Right renal cortex interstitium (tissue), 3 donors: Measurements from ENCODE around the gene LPAR2. TPM values are rescaled to one million over a fixed set of nuclear protein-coding genes. Genes with fewer than 3 reads are reported as not detected.

Experiments used
- DNase-seq, 3 donors: peaks; one replicate each; pipeline ENCODE4 v3.0.0-alpha.2; 2013; ENCODE audit warnings: low read depth in 3 of 3, low spot score in 2 of 3
- polyA plus RNA-seq, 3 donors: library from polyadenylated mRNA; unstranded; fragments of 120-200 nt; gene quantifications; one replicate each; pipeline ENCODE4 v1.2.1, GENCODE V29; 2013; ENCODE audit not compliant: insufficient read length in 3 of 3

Gene LPAR2
- polyA plus RNA-seq, 3 donors: 18.3 to 22.0 (median 21.5) TPM

DNA sequence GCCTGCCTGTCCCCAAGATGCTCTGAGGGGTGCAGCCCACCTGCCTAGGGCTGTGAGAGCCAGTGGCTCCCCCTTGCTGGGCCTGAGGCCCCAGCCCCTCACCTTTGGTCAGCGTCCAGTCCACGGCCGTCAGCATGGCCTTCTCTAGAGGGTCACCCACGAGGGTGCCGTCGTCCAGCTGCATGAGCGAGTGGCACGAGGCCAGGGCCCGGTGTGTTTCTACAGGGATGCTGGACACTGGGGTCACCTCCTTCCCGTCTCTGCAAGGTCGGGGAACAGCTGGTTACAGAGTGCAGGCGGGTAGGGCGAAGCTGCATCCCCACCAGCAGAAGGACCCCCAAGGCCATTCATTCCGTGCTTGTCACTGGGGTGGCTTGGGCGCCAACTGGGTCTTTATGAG is 26.4 kb upstream of the LPAR2 start:
- DNase-seq: no peak

DNA sequence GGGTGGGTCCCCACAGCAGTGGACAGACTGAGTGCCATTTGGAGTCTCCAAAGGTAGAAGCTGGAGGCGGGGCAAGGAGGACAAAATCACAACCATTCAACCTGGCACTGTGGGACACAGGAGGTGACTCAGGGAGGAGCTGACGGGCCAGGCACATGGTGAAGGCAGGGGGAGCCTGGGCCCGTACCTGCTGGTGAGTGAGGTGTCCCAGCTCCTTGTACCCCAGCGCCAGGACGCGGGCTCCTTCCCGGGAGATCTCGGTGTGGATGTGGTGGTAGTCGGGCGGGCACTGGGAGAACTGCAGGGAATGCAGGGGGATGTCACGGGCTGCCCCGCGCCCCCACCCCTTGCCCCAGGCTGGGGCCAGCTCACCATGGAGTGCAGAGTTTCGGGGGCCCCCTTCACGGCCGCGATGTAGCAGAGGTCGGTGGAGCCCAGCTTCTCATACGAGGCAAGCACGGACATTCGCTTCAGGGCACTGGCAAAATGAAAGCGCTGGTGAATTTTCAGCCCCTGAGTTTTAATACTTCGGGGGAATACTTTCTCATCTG is 25.7 kb upstream of the LPAR2 start:
- no peak for DNase-seq

DNA sequence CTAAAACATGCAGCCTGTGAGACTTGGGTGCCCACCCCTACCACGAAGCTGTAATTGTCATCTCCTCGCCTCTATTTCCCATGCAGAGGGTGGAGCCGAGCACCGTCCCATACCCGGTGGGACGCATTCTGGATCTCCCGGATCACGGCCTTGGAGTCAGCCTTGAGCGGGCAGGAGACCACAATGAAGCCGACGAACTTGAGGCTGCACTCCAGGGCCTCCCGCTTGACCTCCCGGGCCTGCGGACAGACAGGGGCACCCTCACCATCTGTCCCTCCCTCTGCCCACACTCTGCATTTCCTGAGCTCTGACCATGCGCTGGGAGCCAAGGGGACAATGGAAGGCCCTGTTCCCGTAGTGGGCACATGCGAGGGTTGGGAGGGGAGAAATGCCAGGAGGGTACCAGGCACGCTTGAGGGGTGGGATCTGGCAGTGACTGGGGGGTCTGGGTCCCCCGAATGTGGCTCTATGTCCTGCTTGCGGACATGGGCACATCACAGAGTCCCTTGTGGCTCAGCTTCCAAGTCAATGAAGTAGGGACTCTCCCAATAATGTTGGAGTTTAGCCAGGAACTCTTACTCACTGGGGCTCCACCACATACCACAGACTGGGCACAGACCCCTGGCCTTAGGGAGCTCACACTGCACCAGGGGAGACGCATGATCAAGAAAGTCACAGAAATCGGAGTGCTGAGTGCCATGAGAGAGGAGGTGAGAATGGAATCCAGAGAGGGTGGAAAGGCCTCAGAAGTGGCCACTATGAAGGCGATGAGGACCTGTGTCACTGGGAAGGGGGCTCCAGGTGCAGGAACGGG is 24.7 kb upstream of the LPAR2 start:
- no peak for DNase-seq

GRCh38 chr19:19651076-19651475 is 23.1 kb upstream of the LPAR2 start:
- DNase-seq: no peak

DNA sequence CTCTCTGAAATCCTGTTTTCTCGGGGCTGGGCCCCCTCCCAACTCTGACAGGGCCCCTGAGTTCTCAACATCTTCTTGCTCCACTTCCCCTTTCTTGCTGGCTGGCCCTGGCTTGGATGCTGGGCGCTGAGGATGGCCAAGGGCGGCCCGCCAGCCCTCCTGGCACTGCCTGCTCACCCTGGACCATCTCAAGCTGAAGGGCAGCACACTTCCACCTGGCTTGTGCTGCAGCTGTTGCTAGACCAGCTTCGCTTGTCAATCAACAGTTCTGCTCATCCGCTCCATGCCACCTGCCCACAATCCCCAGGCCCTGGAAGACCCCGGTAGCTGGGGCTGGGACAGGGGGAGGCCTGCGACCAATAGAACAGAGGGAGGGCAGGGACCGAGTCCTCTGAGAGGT is 22.3 kb upstream of the LPAR2 start:
- DNase-seq: no peak

- no peak for DNase-seq
These were observed 21.6 kb upstream of the LPAR2 start for GRCh38 chr19:19649580-19649995.

- DNase-seq: no peak
These were observed 21.1 kb upstream of the LPAR2 start for GRCh38 chr19:19649155-19649554.

DNA sequence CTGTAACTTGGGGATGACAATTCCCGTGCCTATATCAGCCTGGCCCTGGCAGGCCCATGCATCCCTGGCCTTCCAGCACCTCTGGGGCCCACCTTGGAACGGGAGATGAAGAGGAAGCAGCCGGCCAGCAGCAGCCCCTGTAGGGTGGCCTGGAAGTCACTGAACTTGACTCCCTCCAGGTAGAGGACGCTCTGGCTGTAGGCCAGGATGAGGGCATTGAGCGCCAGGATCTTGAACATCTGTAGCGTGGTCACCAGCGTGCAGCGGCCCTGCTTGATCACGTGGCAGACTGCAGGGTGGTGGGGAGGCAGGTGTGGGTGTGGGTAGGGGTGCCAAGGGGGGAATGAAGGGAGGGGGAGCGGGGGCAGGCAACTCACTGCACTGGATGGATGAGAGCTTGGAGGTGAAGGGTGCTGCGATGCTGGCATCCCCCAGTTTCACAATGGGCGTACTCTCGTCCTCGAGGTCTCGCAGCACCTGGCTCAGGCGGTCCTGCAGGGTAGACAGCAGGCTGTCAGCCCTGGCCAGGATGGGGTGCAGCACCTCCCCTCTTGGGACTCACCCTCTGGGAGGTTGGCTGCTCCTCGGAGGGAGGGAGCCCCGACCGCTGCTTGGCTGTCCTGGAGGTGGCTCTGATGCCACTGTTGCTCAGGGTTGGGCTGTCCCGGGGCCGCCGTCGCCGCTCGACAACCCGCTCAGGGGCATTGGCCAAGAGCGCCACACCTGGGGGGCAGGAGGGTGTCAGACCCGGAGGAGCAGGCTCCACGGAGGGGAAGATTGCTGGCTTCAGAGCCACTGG is 19.2 kb upstream of the LPAR2 start:
- no peak for DNase-seq

DNA sequence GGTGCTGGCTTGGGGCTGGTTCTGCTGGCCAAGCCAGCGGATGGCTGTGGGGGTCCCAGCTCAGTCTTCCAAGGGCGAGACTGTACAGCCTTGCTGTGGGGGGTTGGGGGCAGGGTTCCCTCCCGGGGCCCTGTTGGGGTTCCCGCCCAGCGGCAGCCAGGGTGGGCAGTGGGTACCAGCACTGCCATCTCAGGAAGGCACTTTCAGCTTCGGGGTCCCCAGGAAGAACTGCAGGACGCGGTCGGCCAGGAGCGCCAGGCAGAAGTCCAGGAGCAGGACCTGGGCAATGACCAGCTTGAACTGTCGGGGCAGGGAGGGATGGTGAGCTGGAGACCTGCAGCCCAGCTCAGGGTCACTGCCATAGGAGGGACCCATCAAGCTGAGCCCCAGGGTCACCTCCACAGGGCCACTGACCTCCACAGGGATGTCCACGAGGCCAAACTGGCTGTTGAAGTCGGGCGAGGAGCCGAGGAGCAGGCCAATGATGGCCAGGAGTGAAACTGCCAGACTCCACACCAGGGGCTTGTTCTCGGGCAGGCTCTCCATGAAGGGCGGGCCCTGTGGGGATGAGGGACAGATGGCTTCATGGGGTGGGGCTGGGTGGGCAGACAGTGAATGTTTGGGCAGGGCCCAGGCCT is 17.3 kb upstream of the LPAR2 start:
- DNase-seq: no peak

- DNase-seq: no peak
These were observed 16.0 kb upstream of the LPAR2 start for GRCh38 chr19:19644054-19644388.

DNA sequence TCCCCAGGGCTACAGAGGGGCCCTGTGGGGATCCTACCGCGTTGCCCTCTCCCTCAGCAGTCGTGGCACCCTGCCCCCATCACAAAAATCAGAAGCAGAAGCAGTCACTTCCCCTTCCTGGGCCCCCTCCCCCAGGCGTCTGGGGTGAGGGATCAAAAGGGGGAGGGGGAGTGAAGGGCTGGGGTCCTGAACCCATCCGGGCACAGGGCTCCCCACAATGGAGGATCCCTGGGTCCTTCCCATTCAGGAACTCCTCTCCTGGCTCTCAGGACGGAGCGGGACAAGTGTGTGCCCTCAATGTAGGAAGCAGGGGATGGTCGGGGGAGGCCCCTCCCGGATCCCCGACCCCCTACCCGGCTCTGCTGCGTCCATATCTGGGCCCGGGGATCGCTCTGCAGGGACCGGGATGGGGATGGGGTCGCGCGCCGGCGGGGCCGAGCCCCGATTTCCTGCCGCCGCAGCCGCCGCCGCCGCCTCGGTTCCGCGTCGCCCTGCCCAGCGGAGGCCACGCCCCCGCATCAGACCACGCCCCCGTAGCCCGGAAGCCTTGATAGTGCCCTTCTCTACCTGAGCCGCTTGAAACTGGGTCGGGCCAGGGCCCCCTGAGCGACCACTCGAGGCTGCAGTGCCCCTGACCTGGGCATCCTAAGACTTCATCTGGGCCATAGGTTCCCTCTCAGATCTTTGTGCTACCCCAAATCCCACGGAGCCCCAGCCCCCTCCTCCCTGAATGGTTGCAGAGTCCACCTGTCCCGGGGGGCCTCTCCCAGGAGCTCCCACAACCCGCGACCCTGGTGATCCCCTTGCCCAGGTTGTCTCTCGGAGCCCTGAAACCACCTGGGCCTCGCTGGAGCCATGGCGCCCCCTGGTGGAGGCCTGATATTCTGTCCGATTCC is 15.4 kb upstream of the LPAR2 start, which contains the start of gene GMIP:
Gene GMIP (minus strand): TSS at position 500 of the 896 bp plus-strand sequence. CDS start 128 bp downstream, at position 372.
- DNase-seq: no peak

- no peak for DNase-seq
These were observed 14.6 kb upstream of the LPAR2 start for GRCh38 chr19:19642506-19643157.

DNA sequence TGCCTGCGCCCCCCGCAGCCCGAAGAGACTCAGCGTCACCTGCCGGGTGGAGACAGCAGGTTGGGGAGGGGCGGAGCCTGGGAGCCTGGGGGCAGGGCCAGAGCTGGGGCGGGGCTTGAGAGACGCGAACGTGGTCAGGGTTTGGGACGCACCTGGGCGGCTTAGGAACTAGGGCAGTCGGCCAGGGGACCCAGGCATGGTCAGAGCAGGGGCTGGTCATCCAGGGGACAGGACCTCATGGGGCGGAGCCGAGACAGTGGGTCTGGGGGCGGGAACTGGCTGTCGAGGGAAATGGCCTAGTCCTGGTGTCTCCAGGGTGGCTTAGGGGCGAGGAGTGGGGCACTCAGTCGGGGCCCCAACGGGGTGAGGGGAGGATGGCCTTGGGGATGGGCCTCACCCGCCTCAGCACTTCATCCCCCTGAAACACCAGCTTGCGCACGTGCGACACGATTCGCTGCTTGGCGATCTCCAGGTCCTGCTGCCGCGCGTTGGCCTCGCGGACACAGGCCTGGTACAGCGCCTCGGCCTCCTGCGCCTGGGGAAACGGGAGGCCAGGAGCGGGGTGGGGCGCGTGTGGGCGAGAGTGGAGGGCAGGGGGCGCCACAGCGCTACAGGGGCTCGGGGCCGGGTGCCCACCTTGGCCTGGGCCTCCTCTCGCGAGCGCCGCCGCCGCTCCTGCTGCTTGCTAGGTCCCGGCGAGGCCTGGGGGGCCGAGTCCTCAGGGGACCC is 9.7 kb upstream of the LPAR2 start:
- DNase-seq: no peak

DNA sequence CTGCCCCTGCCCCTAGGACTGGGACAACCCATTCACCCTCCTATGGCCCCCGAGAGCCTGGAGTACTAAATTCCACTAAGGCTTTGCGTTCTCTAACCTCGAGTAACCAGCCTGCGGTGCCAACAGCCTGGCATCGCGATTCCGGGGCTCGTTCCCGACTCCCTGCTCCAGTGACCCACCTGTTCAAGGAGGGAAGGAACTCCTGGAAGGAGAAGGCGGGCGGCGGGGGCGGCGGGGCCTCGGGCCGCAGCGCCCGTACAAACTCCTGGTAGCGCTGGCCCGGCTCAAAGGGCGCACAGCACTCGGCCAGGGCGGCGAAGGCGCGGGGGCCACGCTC is 9.1 kb upstream of the LPAR2 start:
- no peak for DNase-seq

GRCh38 chr19:19636573-19637185 is 8.7 kb upstream of the LPAR2 start:
- DNase-seq: no peak

- DNase-seq: no peak
These were observed 7.3 kb upstream of the LPAR2 start for GRCh38 chr19:19635313-19635702.

DNA sequence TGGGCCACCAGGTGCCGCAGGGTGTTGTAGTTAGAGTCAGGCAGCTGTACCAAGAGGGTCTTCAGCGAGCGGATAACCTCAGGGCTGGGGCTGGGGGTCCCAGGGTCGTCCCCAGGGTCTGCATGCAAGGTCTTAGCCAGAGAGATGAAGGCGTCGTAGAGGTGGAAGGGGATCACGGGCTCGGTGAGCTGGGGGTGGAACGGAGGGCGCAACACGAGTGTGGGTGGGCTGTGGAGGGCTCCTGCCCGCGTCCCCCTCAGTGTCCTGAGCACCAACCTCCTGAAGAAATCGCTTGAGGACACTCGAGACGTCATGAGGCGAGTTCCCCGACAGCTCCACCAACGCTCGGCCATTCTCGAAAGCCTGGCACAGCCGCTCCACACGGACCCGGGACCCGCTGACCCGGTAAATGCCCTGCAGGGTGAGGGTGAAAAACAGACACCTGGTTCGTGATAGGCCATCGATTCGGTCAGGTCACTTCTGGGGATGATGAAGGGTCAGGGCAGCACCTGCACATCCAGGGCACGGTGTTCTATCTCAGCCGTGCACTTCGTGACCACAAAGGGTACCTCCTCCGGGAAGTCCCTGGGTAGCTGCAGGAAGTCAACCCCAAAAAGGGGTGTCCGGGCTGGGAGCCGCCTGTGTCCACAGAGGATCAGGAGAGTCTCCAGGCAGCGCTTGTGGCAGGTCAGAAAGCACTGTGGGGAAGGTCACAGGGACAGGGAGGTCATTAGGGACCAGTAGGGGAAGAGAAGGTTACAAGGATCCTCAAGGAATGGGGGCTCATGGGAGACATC is 6.7 kb upstream of the LPAR2 start:
- no peak for DNase-seq
